Common myeloid progenitor, CD34-positive (primary cell): Measurements from ENCODE around the gene MCM3AP.

Source experiments
- CTCF ChIA-PET: fragments of 350-600 bp; sonication (Branson Sonifier 250); formaldehyde crosslinking; loops from one replicate; lab custom pipeline; 2021; ENCODE audit warnings: antibody characterized with exemption; lab: Charles Lee
- POLR2A ChIA-PET: fragments of 350-600 bp; sonication (Branson Sonifier 250); formaldehyde crosslinking; loops from one replicate; lab custom pipeline; 2021; ENCODE audit warnings: antibody characterized with exemption; lab: Charles Lee
- DNase-seq, 3 donors: peaks; one replicate each; pipeline versions ENCODE4 v3.0.0 to v3.0.0-alpha.2; 2013
- H3K27ac ChIP-seq, 2 experiments: 1 replicate in 1 of 2; 2 replicates in 1 of 2; pipeline ENCODE4 v1.7.0; 2013; ENCODE audit warnings: inconsistent platforms in 2 of 2, low read length in 2 of 2, mild to moderate bottlenecking in 2 of 2, low read depth in 1 of 2, moderate library complexity in 1 of 2; ENCODE audit not compliant: severe bottlenecking in 2 of 2, insufficient read depth in 1 of 2, poor library complexity in 1 of 2
- H3K27me3 ChIP-seq, 5 experiments: replicated peaks in 2 of 5; 1 replicate in 3 of 5; 2 replicates in 2 of 5; pipeline versions ENCODE4 v1.6.1 to v1.7.0; 2013; ENCODE audit warnings: low read length in 4 of 5, mild to moderate bottlenecking in 2 of 5, moderate library complexity in 2 of 5, inconsistent platforms in 1 of 5; ENCODE audit not compliant: insufficient read depth in 5 of 5, control insufficient read depth in 4 of 5
- H3K36me3 ChIP-seq, 4 experiments: 1 replicate in 2 of 4; 2 replicates in 2 of 4; pipeline versions ENCODE4 v1.6.1 to v1.7.0; 2013; ENCODE audit warnings: low read length in 3 of 4, control low read depth in 1 of 4, mild to moderate bottlenecking in 1 of 4; ENCODE audit not compliant: control insufficient read depth in 4 of 4, insufficient read depth in 4 of 4
- H3K4me1 ChIP-seq, 4 experiments: 1 replicate in 3 of 4; 2 replicates in 1 of 4; pipeline versions ENCODE4 v1.6.1 to v1.7.1; 2013; ENCODE audit warnings: low read length in 3 of 4, mild to moderate bottlenecking in 3 of 4, control low read depth in 1 of 4, inconsistent platforms in 1 of 4, moderate library complexity in 1 of 4; ENCODE audit not compliant: control insufficient read depth in 4 of 4, insufficient read depth in 4 of 4; ENCODE audit errors: control extremely low read depth in 1 of 4
- H3K4me3 ChIP-seq, 7 experiments: 1 replicate in 4 of 7; 2 replicates in 3 of 7; pipeline versions ENCODE4 v1.5.1 to v1.7.0; 2013; ENCODE audit warnings: mild to moderate bottlenecking in 7 of 7, low read length in 6 of 7, moderate library complexity in 6 of 7, inconsistent platforms in 2 of 7, low read depth in 2 of 7, control low read depth in 1 of 7; ENCODE audit not compliant: insufficient read depth in 4 of 7, control insufficient read depth in 1 of 7; ENCODE audit errors: extremely low read depth in 1 of 7
- H3K9me3 ChIP-seq, 5 experiments: 1 replicate in 4 of 5; 2 replicates in 1 of 5; pipeline versions ENCODE4 v1.6.1 to v1.7.1; 2013; ENCODE audit warnings: low read length in 4 of 5, mild to moderate bottlenecking in 2 of 5, inconsistent platforms in 1 of 5, low read depth in 1 of 5, moderate library complexity in 1 of 5; ENCODE audit not compliant: control insufficient read depth in 4 of 5, insufficient read depth in 2 of 5; ENCODE audit errors: control extremely low read depth in 1 of 5
- WGBS: methylation state at CpG from one replicate; pipeline ENCODE4 v1.1.5; 2013; ENCODE audit not compliant: insufficient coverage; 5-methylcytosine and 5-hydroxymethylcytosine counted together

The MCM3AP gene

DNA sequence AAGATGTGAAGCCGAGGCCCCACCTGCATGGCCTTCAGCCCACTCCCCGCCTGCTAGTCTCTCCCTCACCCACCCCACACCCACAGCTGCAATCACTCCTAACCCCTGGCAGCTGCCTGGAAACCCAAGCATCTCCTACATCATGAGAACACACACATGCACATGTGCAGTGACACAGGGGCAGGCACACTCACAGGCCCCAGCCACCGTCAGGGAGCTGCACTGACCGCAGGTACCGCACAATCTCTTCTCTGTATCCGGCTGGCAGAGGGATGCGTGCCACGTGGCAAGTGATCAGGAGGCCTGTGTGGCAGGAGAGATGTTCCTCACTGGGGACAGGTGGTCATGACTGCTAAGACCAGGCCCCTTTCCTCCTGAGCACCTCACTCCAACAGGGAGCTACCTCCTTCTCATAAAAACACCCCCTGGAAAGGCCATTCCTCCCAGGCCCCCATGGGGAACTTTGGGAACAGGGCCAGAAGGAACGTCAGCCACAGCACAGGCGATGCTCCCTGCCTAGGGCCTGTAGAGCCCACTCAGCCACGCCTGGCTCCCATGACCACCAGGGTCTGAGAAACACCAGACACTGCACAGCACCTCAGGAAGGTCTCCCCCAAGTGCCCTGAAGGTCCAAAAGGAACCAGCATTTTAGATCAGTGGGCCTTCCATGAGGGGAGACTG is 62.8 kb downstream of the MCM3AP start:
- Histone ChIP-seq H3K27ac (no peak overlapping the region), H3K4me3 (no peak overlapping the region), H3K36me3 (peaks cover 0 to 53% (median 23%) of the 10 kb centered on the region in 4 experiments), H3K4me1 (peaks cover 0 to 20% (median 8%) of the 10 kb centered on the region in 4 experiments), H3K27me3 (no peaks in the 10 kb centered on the region), H3K9me3 (no peaks in the 10 kb centered on the region)
- no peak for DNase-seq
- ChIA-PET POLR2A (no interaction called here), CTCF (interaction anchor here (0.7 to 1.0 kb wide), 2 partner anchors 24 to 1076 kb away, joined by 3 read pairs; no protein-coding TSS in a partner anchor)
- WGBS, result 97% methylated on average over 8 of the region's 11 CpGs

DNA sequence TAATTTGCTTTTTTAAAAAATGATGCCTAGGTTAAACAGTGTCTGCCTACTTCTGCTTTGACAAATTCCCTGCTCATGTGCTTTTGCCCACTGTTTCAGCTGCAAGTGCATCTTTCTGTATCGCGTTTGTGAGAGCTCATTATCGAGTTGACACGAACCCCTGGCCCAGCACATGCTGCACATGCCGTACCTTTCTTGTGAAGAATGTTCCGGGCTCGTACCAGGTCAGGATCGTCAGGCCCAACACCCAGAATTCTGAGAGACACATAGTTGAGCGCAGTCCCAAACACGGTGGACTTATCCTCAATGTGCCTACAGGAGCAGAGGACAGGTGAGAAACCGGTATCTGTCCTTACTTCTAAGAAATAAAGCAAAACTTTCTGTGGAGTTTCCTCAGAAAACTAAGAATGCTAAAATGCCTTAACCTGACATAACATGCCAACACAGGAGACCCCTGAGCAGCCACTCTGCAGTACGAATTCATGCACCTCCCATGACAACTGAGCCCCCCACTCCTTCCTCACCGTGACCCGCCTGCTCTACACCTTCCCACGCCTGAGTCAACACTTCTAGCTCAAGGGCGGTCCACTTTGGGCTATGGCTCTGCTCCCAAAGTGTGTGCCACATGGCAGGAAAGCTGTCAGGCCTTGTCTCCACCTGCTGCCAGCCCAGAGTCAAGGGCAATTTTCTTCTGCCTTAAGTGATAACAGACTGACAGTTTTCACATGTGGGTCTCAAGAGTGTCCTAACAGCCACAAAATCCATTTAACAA is 63.6 kb downstream of the MCM3AP start:
- POLR2A ChIA-PET, result no interaction called here
- H3K9me3 ChIP-seq, result no peaks in the 10 kb centered on the region
- 91% methylated on average over 16 of the region's 16 CpGs for WGBS
- H3K4me1 ChIP-seq, result peaks cover 0 to 13% (median under 1%) of the 10 kb centered on the region in 4 experiments
- no peaks in the 10 kb centered on the region for H3K27me3 ChIP-seq
- no peak overlapping the region for H3K4me3 ChIP-seq
- H3K27ac ChIP-seq, result no peak overlapping the region
- CTCF ChIA-PET, result interaction anchor here (0.7 to 1.0 kb wide), 2 partner anchors 24 to 1075 kb away, joined by 3 read pairs; no protein-coding TSS in a partner anchor
- no peak for DNase-seq
- peaks cover 0 to 58% (median 25%) of the 10 kb centered on the region in 4 experiments for H3K36me3 ChIP-seq

DNA sequence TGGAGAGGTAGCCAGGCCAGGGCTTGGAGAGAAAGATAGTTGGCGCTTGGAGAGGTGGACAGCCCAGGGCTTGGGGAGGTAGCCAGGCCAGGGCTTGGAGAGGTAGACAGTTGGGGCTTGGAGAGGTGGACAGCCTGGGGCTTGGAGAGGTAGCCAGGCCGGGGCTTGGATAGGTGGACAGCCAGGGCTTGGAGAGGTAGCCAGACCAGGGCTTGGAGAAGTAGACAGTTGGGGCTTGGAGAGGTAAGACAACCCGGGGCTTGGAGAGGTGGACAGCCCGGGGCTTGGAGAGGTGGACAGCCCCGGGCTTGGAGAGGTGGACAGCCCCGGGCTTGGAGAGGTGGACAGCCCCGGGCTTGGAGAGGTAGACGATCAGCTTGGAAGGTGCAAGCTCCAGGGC is 64.6 kb downstream of the MCM3AP start:
- Histone ChIP-seq H3K27me3 (no peaks in the 10 kb centered on the region), H3K9me3 (no peaks in the 10 kb centered on the region), H3K4me1 (peaks cover 0 to 3% (median 0%) of the 10 kb centered on the region in 4 experiments), H3K4me3 (no peak overlapping the region), H3K27ac (no peak overlapping the region), H3K36me3 (peaks cover 0 to 67% (median 27%) of the 10 kb centered on the region in 4 experiments)
- no peak for DNase-seq
- POLR2A ChIA-PET, result no interaction called here
- CTCF ChIA-PET, result interaction anchor here (1.2 kb wide), 1 partner anchor 10 kb away, joined by 4 read pairs; no protein-coding TSS in a partner anchor
- WGBS, result 92% methylated on average over 8 of the region's 8 CpGs

DNA sequence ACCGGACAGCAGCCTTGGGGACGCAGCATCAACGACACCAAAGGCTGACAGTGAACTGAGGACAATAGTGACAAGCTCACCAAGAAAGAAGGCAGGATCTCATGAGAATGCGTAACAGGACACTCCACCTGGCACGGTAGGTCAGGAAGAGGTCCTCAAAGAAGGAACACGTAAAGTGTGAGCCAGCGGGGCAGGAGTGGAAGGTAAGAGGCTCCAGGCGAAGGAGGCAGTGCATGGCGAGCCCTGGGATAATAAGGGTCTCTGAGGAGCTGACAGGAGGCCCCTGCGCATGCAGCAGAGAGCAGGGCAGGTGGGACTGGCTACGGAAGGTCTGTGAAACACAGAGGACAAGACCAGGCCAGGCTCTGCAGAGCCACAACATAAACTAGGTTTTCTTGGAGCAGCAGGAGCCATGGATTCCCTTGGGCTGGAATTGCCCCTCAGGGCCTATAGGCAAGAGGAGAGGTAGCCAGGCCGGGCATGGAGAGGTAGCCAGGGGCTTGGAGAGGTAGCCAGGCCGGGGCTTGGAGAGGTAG is 65.1 kb downstream of the MCM3AP start:
- WGBS, result 95% methylated on average over 13 of the region's 13 CpGs
- no peak overlapping the region for H3K27ac ChIP-seq
- no peaks in the 10 kb centered on the region for H3K9me3 ChIP-seq
- peaks cover 0 to 72% (median 30%) of the 10 kb centered on the region in 4 experiments for H3K36me3 ChIP-seq
- no peaks in the 10 kb centered on the region for H3K27me3 ChIP-seq
- H3K4me3 ChIP-seq, result no peak overlapping the region
- POLR2A ChIA-PET, result interaction anchor here (0.5 kb wide), 1 partner anchor 12 kb away, joined by 3 read pairs; no protein-coding TSS in a partner anchor
- CTCF ChIA-PET, result interaction anchor here (1.2 kb wide), 1 partner anchor 10 kb away, joined by 4 read pairs; no protein-coding TSS in a partner anchor
- H3K4me1 ChIP-seq, result no peaks in the 10 kb centered on the region
- no peak for DNase-seq

DNA sequence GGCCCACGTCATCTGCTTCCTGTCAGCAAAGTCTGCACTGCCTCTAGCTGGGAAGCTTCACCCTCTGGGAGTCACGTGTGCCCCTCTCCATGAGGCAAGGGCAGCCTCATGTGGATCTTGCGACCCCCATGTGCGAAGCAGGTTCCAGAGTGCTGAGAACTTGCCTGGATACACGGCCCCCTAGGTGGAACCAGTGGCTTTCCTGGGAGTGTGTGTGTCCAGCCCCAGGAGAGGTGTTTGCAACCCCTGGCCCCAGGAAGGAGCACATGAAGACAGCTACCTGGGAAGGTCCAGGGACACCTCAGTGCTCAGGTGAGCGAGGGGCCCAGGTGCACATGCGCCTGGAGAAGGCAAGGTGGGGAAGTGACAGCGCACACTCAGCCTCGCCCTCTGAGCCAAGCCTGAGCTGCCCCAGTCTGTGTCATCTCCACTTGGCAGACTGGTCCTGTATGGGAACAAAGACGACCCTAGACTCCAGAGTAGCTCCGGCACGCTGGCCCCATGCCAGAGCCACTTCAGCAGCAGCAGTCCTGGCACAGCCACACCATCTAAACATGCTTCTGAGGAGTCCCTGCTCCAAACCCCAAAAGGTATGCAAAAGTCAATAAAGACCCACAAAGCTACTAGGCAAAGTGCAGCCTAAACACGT is 65.7 kb downstream of the MCM3AP start:
- POLR2A ChIA-PET, result interaction anchor here (0.5 kb wide), 1 partner anchor 13 kb away, joined by 3 read pairs; no protein-coding TSS in a partner anchor
- Histone ChIP-seq H3K27me3 (no peaks in the 10 kb centered on the region), H3K9me3 (no peaks in the 10 kb centered on the region), H3K4me1 (no peaks in the 10 kb centered on the region), H3K27ac (no peak overlapping the region), H3K36me3 (peaks cover 0 to 77% (median 32%) of the 10 kb centered on the region in 4 experiments), H3K4me3 (no peak overlapping the region)
- DNase-seq, result no peak
- 85% methylated on average over 12 of the region's 13 CpGs for WGBS
- CTCF ChIA-PET, result interaction anchor here (1.2 kb wide), 1 partner anchor 11 kb away, joined by 4 read pairs; no protein-coding TSS in a partner anchor

DNA sequence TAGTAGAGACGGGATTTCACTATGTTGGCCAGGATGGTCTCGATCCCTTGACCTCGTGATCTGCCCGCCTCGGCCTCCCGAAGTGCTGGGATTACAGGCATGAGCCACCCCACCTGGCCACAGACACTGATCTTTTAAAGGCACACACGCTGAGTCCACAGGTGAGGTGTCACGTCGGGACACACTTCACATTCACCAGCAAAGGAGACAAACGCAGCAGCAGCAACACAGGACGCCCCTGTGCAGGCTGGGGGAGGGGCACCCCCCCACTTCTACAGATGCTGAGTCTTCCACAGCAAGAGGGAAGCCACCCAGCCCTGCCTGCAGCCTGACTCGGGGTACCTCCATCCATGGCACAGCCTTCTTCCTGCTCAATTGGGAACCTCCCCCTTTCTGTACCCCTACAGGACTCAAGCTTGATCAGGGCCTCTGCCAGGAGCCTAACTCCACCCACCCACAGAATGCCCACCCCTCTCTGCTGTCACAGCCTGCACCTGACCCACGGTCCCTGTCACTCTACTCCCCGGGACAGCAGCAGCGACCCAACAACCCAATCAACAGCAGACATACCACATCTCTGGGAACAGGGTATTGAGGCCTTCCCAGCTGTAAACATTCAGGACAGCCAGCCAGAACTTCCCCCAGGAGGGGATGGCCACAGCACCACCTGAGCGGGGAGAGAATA is 66.4 kb downstream of the MCM3AP start:
- H3K9me3 ChIP-seq, result no peaks in the 10 kb centered on the region
- no peaks in the 10 kb centered on the region for H3K27me3 ChIP-seq
- peaks cover 0 to 80% (median 34%) of the 10 kb centered on the region in 4 experiments for H3K36me3 ChIP-seq
- ChIA-PET CTCF (no interaction called here), POLR2A (no interaction called here)
- no peak for DNase-seq
- H3K27ac ChIP-seq, result no peak overlapping the region
- no peak overlapping the region for H3K4me3 ChIP-seq
- H3K4me1 ChIP-seq, result no peaks in the 10 kb centered on the region
- WGBS, result 95% methylated on average over 12 of the region's 16 CpGs
